ENCODE data around the gene MXD4.
"Not testable (repeated sequence)": the region's sequence is repeated elsewhere in the genome, so short reads cannot be mapped to it uniquely, and the experiment has no call there.

The MXD4 gene

GRCh38 chr4:2249526-2250356 lies 12.2 kb downstream of the MXD4 start:
- no peak for DNase-seq

- no peak for DNase-seq
These were observed 13.1 kb downstream of the MXD4 start for GRCh38 chr4:2248821-2249261.

GRCh38 chr4:2248044-2248780 lies 13.7 kb downstream of the MXD4 start:
- no peak for DNase-seq

- DNase-seq = no peak
These were observed 14.5 kb downstream of the MXD4 start for GRCh38 chr4:2247128-2248043.

- DNase-seq = no peak
These were observed 15.4 kb downstream of the MXD4 start for GRCh38 chr4:2246384-2247127.

- no peak for DNase-seq
These were observed 16.1 kb downstream of the MXD4 start for GRCh38 chr4:2245787-2246275.

- no peak for DNase-seq
These were observed 16.7 kb downstream of the MXD4 start for GRCh38 chr4:2245057-2245786.

GRCh38 chr4:2243681-2244380 lies 18.1 kb downstream of the MXD4 start:
- DNase-seq = no peak

- peak; percentile 71 for DNase-seq
These were observed 20.2 kb downstream of the MXD4 start, which contains the start of the genes HAUS3 and POLN for GRCh38 chr4:2241410-2242353. HAUS3 (minus strand) TSS chr4:2242121; CDS start chr4:2240946, 1,175 bp downstream. POLN (minus strand) TSS chr4:2242121; CDS start chr4:2229231, 12,890 bp downstream.

- DNase-seq = no peak
These were observed 20.9 kb downstream of the MXD4 start for GRCh38 chr4:2241003-2241402.

GRCh38 chr4:2236944-2237666 lies 24.8 kb downstream of the MXD4 start:
- DNase-seq = no peak

GRCh38 chr4:2231082-2231481 lies 30.8 kb downstream of the MXD4 start:
- DNase-seq = no peak

GRCh38 chr4:2226261-2226660 lies 35.6 kb downstream of the MXD4 start:
- no peak for DNase-seq

GRCh38 chr4:2222838-2223237 lies 39.1 kb downstream of the MXD4 start:
- DNase-seq = no peak

- not testable (repeated sequence) for DNase-seq
These were observed 40.5 kb downstream of the MXD4 start for GRCh38 chr4:2221378-2221777.

- DNase-seq = peak; percentile 9
These were observed 41.8 kb downstream of the MXD4 start for GRCh38 chr4:2220016-2220630.

GRCh38 chr4:2219233-2219760 lies 42.6 kb downstream of the MXD4 start:
- DNase-seq = no peak

GRCh38 chr4:2218436-2218835 lies 43.5 kb downstream of the MXD4 start:
- no peak for DNase-seq
